HepG2 (cell line): ENCODE data around the gene PCYT2. TPM values are rescaled to one million over a fixed set of nuclear protein-coding genes. Genes with fewer than 3 reads are reported as not detected.
A peak's percentile ranks its signal among the peaks of the same experiment; 100 is the strongest.

Experiments
- ATAC-seq: fragments of 200-7000 bp; cut with Tn5 transposase; 3 replicates; pipeline ENCODE4 v1.9.1; 2020; ENCODE audit warnings: mild to moderate bottlenecking, moderate library complexity
- BruUV-seq: library from RNA; stranded (reverse); fragments of 400-500 nt; replicated peaks from 2 replicates; lab custom pipeline; 2021; lab: Mats Ljungman, UMichigan
- CTCF ChIA-PET: fragments of 300-600 bp; formaldehyde crosslinking; extraction: SDS; loops from one replicate; lab custom pipeline; 2021; ENCODE audit warnings: low total read pairs, inconsistent platforms, low intra/inter-chr PET ratio; lab: Yijun Ruan, JAX
- POLR2A ChIA-PET: fragments of 350-600 bp; sonication (Branson Sonifier 250); formaldehyde crosslinking; loops from one replicate; lab custom pipeline; 2020; ENCODE audit warnings: antibody characterized with exemption, inconsistent platforms; lab: Yijun Ruan, JAX
- DNase-seq: peaks from one replicate; pipeline ENCODE4 v3.0.0-alpha.2; 2015; ENCODE audit warnings: low spot score
- FAIRE-seq: peaks from 3 replicates; lab custom pipeline; 2011; peaks lifted over from hg19 to GRCh38; lab: Jason Lieb, UNC
- H2AFZ ChIP-seq: one replicate; pipeline ENCODE4 v1.6.1; 2011; ENCODE audit warnings: low read length, inconsistent platforms
- H3K27ac ChIP-seq: fragments of 300-600 bp; 3 replicates; pipeline ENCODE4 v1.8.0; 2011; ENCODE audit warnings: mixed run types, mild to moderate bottlenecking, mixed read lengths, low read length, inconsistent platforms; ENCODE audit not compliant: insufficient read depth; ENCODE audit errors: extremely low read length
- H3K27me3 ChIP-seq, 2 experiments: fragments of 200-600 bp in 1 of 2; 2 replicates in 1 of 2; 3 replicates in 1 of 2; pipeline versions ENCODE4 v1.6.0 to v1.8.0; 2011; ENCODE audit warnings: low read length in 2 of 2, mild to moderate bottlenecking in 2 of 2, moderate library complexity in 2 of 2, inconsistent platforms in 1 of 2; ENCODE audit not compliant: insufficient read depth in 2 of 2, control insufficient read depth in 1 of 2
- H3K36me3 ChIP-seq, 2 experiments: fragments of 200-600 bp in 1 of 2; replicated peaks in 1 of 2; 2 replicates in 1 of 2; 3 replicates in 1 of 2; pipeline versions ENCODE4 v1.5.1 to v1.8.0; 2011; ENCODE audit warnings: low read length in 2 of 2, inconsistent platforms in 1 of 2; ENCODE audit not compliant: insufficient read depth in 2 of 2, control insufficient read depth in 1 of 2
- H3K4me1 ChIP-seq: 2 replicates; pipeline ENCODE4 v1.5.1; 2012; ENCODE audit warnings: low read length, inconsistent platforms; ENCODE audit not compliant: insufficient read depth
- H3K4me2 ChIP-seq: 2 replicates; pipeline ENCODE4 v1.6.0; 2011; ENCODE audit warnings: low read depth, low read length, inconsistent platforms
- H3K4me3 ChIP-seq, 3 experiments: fragments of 200-600 bp in 1 of 3; sonication (generic), shearing (Covaris generic) in 1 of 3; replicated peaks in 1 of 3; 2 replicates each; pipeline ENCODE4 v1.5.1; 2011 to 2016; ENCODE audit warnings: low read length in 3 of 3, inconsistent platforms in 2 of 3, low read depth in 2 of 3, mild to moderate bottlenecking in 2 of 3, control low read depth in 1 of 3, mixed read lengths in 1 of 3; ENCODE audit not compliant: insufficient read depth in 1 of 3
- H3K79me2 ChIP-seq: one replicate; pipeline ENCODE4 v1.6.1; 2011; ENCODE audit warnings: low read length, inconsistent platforms; ENCODE audit not compliant: insufficient read depth
- H3K9ac ChIP-seq: 2 replicates; pipeline ENCODE4 v1.6.0; 2011; ENCODE audit warnings: mild to moderate bottlenecking, low read depth, low read length, inconsistent platforms; ENCODE audit not compliant: insufficient read depth
- H3K9me3 ChIP-seq: 2 replicates; pipeline ENCODE4 v1.5.1; 2012; ENCODE audit warnings: mild to moderate bottlenecking, low read length
- H4K20me1 ChIP-seq: 2 replicates; pipeline ENCODE4 v1.6.0; 2011; ENCODE audit warnings: inconsistent platforms, mild to moderate bottlenecking, low read length, moderate library complexity; ENCODE audit not compliant: insufficient read depth
- GABPA ChIP-seq, 2 experiments: IDR thresholded peaks; 2 replicates each; pipeline ENCODE4 v1.6.1; 2011 to 2016; ENCODE audit warnings: low read depth in 2 of 2, low read length in 1 of 2, missing biosample characterization in 1 of 2, missing genetic modification characterization in 1 of 2
- KDM5A ChIP-seq: fragments of 200-600 bp; sonication (generic); IDR thresholded peaks from 2 replicates; pipeline ENCODE4 v1.7.0; 2018; ENCODE audit warnings: antibody characterized with exemption, mild to moderate bottlenecking, low read length, borderline replicate concordance
- PHF20 ChIP-seq: sonication (generic); formaldehyde crosslinking; IDR thresholded peaks from 2 replicates; pipeline ENCODE4 v1.5.0; 2020; ENCODE audit warnings: mild to moderate bottlenecking, missing genetic modification reagents
- PLRG1 ChIP-seq: fragments of 450-650 bp; conservative IDR thresholded peaks from 2 replicates; pipeline ENCODE4 v1.6.1; 2016
- SIX4 ChIP-seq: sonication (generic); formaldehyde crosslinking; IDR thresholded peaks from 2 replicates; pipeline ENCODE4 v1.4.0; 2020; ENCODE audit warnings: missing genetic modification reagents
- SPEN ChIP-seq: sonication (generic); formaldehyde crosslinking; IDR thresholded peaks from 2 replicates; pipeline ENCODE4 v1.5.1; 2020; ENCODE audit warnings: low read depth, mild to moderate bottlenecking, missing genetic modification reagents
- STAG1 ChIP-seq: sonication (generic); formaldehyde crosslinking; IDR thresholded peaks from 2 replicates; pipeline ENCODE4 v1.4.0; 2020; ENCODE audit warnings: missing genetic modification reagents
- TBP ChIP-seq: sonication (generic); formaldehyde crosslinking; IDR thresholded peaks from 2 replicates; pipeline ENCODE4 v1.5.0; 2020; ENCODE audit warnings: missing genetic modification reagents
- ZNF335 ChIP-seq: sonication (generic); formaldehyde crosslinking; IDR thresholded peaks from 2 replicates; pipeline ENCODE4 v1.4.0; 2020; ENCODE audit warnings: missing genetic modification reagents
- ZNF33A ChIP-seq: sonication (generic); formaldehyde crosslinking; IDR thresholded peaks from 2 replicates; pipeline ENCODE4 v1.5.1; 2020; ENCODE audit warnings: missing genetic modification reagents, mild to moderate bottlenecking, moderate library complexity, borderline replicate concordance
- ZNF672 ChIP-seq: sonication (generic); formaldehyde crosslinking; IDR thresholded peaks from 2 replicates; pipeline ENCODE4 v1.8.1; 2022; ENCODE audit warnings: missing genetic modification reagents
- ZNF776 ChIP-seq: sonication (generic); formaldehyde crosslinking; IDR thresholded peaks from 2 replicates; pipeline ENCODE4 v1.4.0; 2020; ENCODE audit warnings: mild to moderate bottlenecking, missing genetic modification reagents
- ZNF777 ChIP-seq: sonication (generic); formaldehyde crosslinking; IDR thresholded peaks from 2 replicates; pipeline ENCODE4 v1.4.0; 2020; ENCODE audit warnings: missing genetic modification reagents
- ZNF883 ChIP-seq: sonication (generic); formaldehyde crosslinking; IDR thresholded peaks from 2 replicates; pipeline ENCODE4 v1.5.1; 2020; ENCODE audit warnings: mild to moderate bottlenecking, missing genetic modification reagents; ENCODE audit errors: not compliant biosample characterization
- ZSCAN12 ChIP-seq: sonication (generic); formaldehyde crosslinking; IDR thresholded peaks from 2 replicates; pipeline ENCODE4 v1.9.0; 2021; ENCODE audit warnings: mild to moderate bottlenecking, missing genetic modification reagents
- WGBS: methylation state at CpG from one replicate; pipeline ENCODE4 v1.1.6; 2017; ENCODE audit warnings: low lambda C conversion rate; 5-methylcytosine and 5-hydroxymethylcytosine counted together
- in situ Hi-C: cut with HindIII; loops from 2 replicates; pipeline ENCODE4 v1.10.0; 2017; ENCODE audit warnings: low pct_unique_long_range_greater_than_20kb; ENCODE audit not compliant: extremely low pct_ligation_motif_present
- intact Hi-C: fragments of 100-400 bp; cut with micrococcal nuclease; formaldehyde crosslinking; loops from one replicate; pipeline ENCODE4 v1.10.0; 2022; ENCODE audit not compliant: unreplicated experiment
- polyA plus RNA-seq, 8 experiments: library from polyadenylated mRNA; depleted of rRNA in 3 of 8; stranded (reverse) in 7 of 8; unstranded in 1 of 8; fragments of >200 nt; fragmentation: Illumina TruSeq in 4 of 8; extraction: Trizol in 4 of 8; gene quantifications; 2 replicates each; pipeline versions ENCODE4 v1.2.1 to v1.2.3, GENCODE V29; 2011 to 2016; ENCODE audit warnings: low read depth in 4 of 8, missing spikeins in 1 of 8, mixed read lengths in 1 of 8; ENCODE audit not compliant: insufficient read depth in 1 of 8
- total RNA-seq, 5 experiments: library from RNA; depleted of rRNA; stranded (reverse); fragments of >200 nt; fragmentation: Illumina TruSeq; extraction: Trizol; gene quantifications; 2 replicates each; pipeline ENCODE4 v1.2.3, GENCODE V29; 2016; ENCODE audit warnings: low read depth in 1 of 5
- TF ChIP-seq, protein P1 (sequence below): sonication (generic); formaldehyde crosslinking; IDR thresholded peaks from 2 replicates; pipeline ENCODE4 v1.4.0; 2020; ENCODE audit warnings: missing genetic modification reagents, mild to moderate bottlenecking, borderline replicate concordance
- TF ChIP-seq, protein P2 (sequence below): sonication (generic); formaldehyde crosslinking; IDR thresholded peaks from 2 replicates; pipeline ENCODE4 v1.5.0; 2020; ENCODE audit warnings: mild to moderate bottlenecking, missing genetic modification reagents
- TF ChIP-seq, protein P3 (sequence below): IDR thresholded peaks from 2 replicates; pipeline ENCODE4 v1.6.1; 2016

Gene PCYT2
- total and polyA plus RNA-seq, 2 of the 13 experiments (the other 11 are each of a cell fraction or from before 2014, with no cell fraction given): 147 to 297 TPM

DNA sequence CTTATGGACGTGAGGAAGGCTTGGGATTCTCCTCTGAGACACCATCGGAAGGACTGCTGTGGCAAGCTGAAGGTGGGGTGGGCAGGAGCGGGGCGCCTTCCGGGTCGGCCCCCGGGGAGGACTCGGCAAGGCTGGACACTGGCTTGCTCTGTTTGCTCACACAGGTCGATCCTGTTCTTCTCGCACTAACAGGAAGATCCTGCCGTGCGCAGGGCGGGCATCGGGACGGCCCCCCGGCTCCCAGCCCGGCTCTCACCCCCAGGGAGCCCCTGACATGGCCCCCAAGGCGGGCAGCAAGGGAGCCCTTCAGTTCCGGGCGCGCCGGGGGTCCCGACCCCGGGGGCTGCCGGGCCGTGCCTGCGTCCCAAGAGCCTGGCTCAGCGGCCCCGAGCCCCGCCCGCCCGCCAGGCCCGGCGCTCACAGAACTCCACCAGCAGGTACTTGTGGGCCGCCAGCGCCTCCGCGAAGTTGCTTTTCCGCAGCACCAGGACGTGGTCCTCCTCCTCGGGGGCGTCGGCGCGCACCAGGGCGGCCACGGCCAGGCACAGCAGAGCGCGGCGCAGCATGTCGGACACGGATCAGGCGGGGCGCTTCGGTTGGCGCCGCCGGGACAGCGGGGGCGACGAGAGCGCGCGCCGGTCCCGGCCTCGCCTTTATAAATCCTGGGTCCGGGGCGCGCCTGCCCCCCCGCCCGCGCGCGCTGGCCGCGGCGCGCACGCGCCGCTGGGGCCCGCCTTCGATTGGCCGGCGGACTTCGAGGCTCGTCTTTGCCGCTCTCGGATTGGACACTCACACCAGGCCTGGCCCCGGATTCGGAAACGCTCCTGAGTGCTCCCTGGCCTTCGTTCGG is 51.1 kb downstream of the PCYT2 start, which contains the start of gene P4HB:
TSS of gene P4HB (minus strand) at position 630 of the 850 bp plus-strand sequence. CDS start at position 566, 64 bp downstream.
- Histone ChIP-seq H3K4me3 (peak within 1 kb of the TSS; percentile 83 to 98 (median 90)), H2AFZ (no peak within 1 kb of the TSS), H3K79me2 (peaks cover 81% of the 10 kb centered on the region), H3K36me3 (peaks cover 22 to 51% of the 10 kb centered on the region in 2 experiments), H3K4me1 (peaks cover 77% of the 10 kb centered on the region), H3K9me3 (no peaks in the 10 kb centered on the region), H3K4me2 (peak within 1 kb of the TSS; percentile 99), H4K20me1 (peaks cover 35% of the 10 kb centered on the region), H3K27ac (peak within 1 kb of the TSS; percentile 94), H3K27me3 (no peaks in the 10 kb centered on the region; a peak in 1 of 5 replicates), H3K9ac (peak within 1 kb of the TSS; percentile 97)
- BruUV-seq: no TSS peak
- CTCF ChIA-PET: interaction anchor here (0.6 to 1.2 kb wide), 2 partner anchors 35 to 127 kb away, joined by 3 read pairs; no protein-coding TSS in a partner anchor
- no peak for DNase-seq
- in situ Hi-C loops: no loop called here
- WGBS: under 1% methylated on average over 38 of the region's 95 CpGs
- ATAC-seq: peak; percentile 11; the same call in 2 of the 3 replicates
- POLR2A ChIA-PET: interaction anchor here (0.7 to 3.7 kb wide), 49 partner anchors 9 to 246 kb away, joined by 3 to 40 read pairs (median 5); partner anchors contain the start of genes ARHGDIA, ARL16, CENPX and DCXR
- intact Hi-C loops: loop anchor here (5.0 kb wide), 1 partner anchor 38 kb away; no protein-coding TSS in a partner anchor
- no peak for FAIRE-seq
- TF ChIP-seq, protein P1, sequence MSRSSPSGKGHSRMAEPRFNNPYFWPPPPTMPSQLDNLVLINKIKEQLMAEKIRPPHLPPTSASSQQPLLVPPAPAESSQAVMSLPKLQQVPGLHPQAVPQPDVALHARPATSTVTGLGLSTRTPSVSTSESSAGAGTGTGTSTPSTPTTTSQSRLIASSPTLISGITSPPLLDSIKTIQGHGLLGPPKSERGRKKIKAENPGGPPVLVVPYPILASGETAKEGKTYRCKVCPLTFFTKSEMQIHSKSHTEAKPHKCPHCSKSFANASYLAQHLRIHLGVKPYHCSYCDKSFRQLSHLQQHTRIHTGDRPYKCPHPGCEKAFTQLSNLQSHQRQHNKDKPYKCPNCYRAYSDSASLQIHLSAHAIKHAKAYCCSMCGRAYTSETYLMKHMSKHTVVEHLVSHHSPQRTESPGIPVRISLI (CRISPR knock-in tag): no peak
- TF ChIP-seq ZNF776 (no peak; the same call in 1 of the 2 replicates), ZSCAN12 (CRISPR knock-in tag) (peak; percentile 60; the same call in 1 of the 2 replicates), ZNF777 (CRISPR knock-in tag) (no peak), SIX4 (CRISPR knock-in tag) (no peak), ZNF335 (CRISPR knock-in tag) (no peak), KDM5A (no peak), GABPA (IDR thresholded peaks at IDR 0.05; ENCODE audit: low read depth, low read length) (no peak), GABPA (CRISPR knock-in tag; IDR thresholded peaks at IDR 0.05; ENCODE audit: low read depth) (no peak), PLRG1 (no peak), SPEN (no peak), ZNF672 (no peak), ZNF883 (CRISPR knock-in tag) (no peak), PHF20 (CRISPR knock-in tag) (no peak; the same call in 1 of the 2 replicates), STAG1 (CRISPR knock-in tag) (peak; percentile 23; the same call in 1 of the 2 replicates), TBP (CRISPR knock-in tag) (0 out of 2 replicates have a peak, but pooled peaks have one; percentile 71), ZNF33A (CRISPR knock-in tag) (no peak)
- TF ChIP-seq, protein P2, sequence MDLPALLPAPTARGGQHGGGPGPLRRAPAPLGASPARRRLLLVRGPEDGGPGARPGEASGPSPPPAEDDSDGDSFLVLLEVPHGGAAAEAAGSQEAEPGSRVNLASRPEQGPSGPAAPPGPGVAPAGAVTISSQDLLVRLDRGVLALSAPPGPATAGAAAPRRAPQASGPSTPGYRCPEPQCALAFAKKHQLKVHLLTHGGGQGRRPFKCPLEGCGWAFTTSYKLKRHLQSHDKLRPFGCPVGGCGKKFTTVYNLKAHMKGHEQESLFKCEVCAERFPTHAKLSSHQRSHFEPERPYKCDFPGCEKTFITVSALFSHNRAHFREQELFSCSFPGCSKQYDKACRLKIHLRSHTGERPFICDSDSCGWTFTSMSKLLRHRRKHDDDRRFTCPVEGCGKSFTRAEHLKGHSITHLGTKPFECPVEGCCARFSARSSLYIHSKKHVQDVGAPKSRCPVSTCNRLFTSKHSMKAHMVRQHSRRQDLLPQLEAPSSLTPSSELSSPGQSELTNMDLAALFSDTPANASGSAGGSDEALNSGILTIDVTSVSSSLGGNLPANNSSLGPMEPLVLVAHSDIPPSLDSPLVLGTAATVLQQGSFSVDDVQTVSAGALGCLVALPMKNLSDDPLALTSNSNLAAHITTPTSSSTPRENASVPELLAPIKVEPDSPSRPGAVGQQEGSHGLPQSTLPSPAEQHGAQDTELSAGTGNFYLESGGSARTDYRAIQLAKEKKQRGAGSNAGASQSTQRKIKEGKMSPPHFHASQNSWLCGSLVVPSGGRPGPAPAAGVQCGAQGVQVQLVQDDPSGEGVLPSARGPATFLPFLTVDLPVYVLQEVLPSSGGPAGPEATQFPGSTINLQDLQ (CRISPR knock-in tag): 0 out of 2 replicates have a peak, but pooled peaks have one; percentile 60
- TF ChIP-seq, protein P3, sequence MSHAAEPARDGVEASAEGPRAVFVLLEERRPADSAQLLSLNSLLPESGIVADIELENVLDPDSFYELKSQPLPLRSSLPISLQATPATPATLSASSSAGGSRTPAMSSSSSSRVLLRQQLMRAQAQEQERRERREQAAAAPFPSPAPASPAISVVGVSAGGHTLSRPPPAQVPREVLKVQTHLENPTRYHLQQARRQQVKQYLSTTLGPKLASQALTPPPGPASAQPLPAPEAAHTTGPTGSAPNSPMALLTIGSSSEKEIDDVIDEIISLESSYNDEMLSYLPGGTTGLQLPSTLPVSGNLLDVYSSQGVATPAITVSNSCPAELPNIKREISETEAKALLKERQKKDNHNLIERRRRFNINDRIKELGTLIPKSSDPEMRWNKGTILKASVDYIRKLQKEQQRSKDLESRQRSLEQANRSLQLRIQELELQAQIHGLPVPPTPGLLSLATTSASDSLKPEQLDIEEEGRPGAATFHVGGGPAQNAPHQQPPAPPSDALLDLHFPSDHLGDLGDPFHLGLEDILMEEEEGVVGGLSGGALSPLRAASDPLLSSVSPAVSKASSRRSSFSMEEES: no peak
